Muscle of back (tissue), 10 donors: ENCODE data around the gene TOP3B. TPM values are rescaled to one million over a fixed set of nuclear protein-coding genes. Genes with fewer than 3 reads are reported as not detected.

Experiments used
- polyA plus RNA-seq, 10 donors: library from polyadenylated mRNA; unstranded; fragments of 120-200 nt; gene quantifications; one replicate each; pipeline ENCODE4 v1.2.1, GENCODE V29; 2013; ENCODE audit not compliant: insufficient read length in 10 of 10

Gene TOP3B
- polyA plus RNA-seq, 10 donors = 10.2 to 23.6 (median 14.4) TPM

Other genes starting within 250 kb of the TOP3B start
- 10 to 100 TPM; 10.0 to 21.6 (median 14.9) TPM for gene YPEL1, start 247.0 kb downstream of the TOP3B start, polyA plus RNA-seq
- gene MAPK1, start 115.1 kb downstream of the TOP3B start, polyA plus RNA-seq = 100 to 1,000 TPM; 108 to 160 (median 122) TPM
- gene PPM1F, start 29.9 kb downstream of the TOP3B start, polyA plus RNA-seq = 10 to 100 TPM; 36.5 to 56.2 (median 45.3) TPM